ENCODE data around the gene CLDN10. TPM values are rescaled to one million over a fixed set of nuclear protein-coding genes. Genes with fewer than 3 reads are reported as not detected.

Gene CLDN10
- total RNA-seq, 4 donors from 2014 or later = 1.3 to 27.6 (median 19.5) TPM; not detected in 1

DNA sequence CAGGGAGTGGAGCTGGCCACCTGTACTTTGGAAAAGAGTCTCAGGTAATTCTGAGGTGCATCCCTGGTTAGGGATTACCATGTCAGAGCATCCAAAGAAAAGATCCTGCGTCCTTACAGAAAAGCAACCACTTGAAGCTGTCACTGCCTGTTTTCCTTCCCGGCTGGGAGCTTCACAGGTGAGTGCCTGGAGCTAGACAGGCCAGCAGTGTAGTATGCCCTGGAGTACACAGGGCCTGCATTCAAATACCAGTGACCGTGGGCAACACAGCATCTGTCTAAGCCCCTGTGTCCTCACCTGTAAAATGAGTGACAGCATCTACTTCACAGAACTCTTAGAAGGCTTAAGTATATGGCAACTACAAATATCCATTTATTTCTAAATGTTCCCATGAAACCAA, 63.0 kb downstream of the CLDN10 start:
- TF ChIP-seq POLR2A (IDR thresholded peaks at IDR 0.05) (no peak), CTCF (IDR thresholded peaks at IDR 0.05) (no peak)
- DNase-seq = no peak
- Histone ChIP-seq H3K36me3 (no peaks in the 10 kb centered on the region), H3K9me3 (no peaks in the 10 kb centered on the region), H3K27me3 (no peaks in the 10 kb centered on the region), H3K27ac (no peak overlapping the region), H3K4me1 (no peaks in the 10 kb centered on the region), H3K4me3 (no peak overlapping the region)
- intact Hi-C loops (cut with DNase I; ENCODE audit: low total_unique reads) = no loop called here

- H3K4me1 ChIP-seq = no peaks in the 10 kb centered on the region
- DNase-seq = no peak
- H3K36me3 ChIP-seq = no peaks in the 10 kb centered on the region
- no peak overlapping the region for H3K27ac ChIP-seq
- no peak for TF ChIP-seq POLR2A (IDR thresholded peaks at IDR 0.05)
- no peak for TF ChIP-seq CTCF (IDR thresholded peaks at IDR 0.05)
- no peak overlapping the region for H3K4me3 ChIP-seq
- no peaks in the 10 kb centered on the region for H3K27me3 ChIP-seq
- intact Hi-C loops (cut with DNase I; ENCODE audit: low total_unique reads) = loop anchor here (10.0 kb wide), 1 partner anchor 215 kb away; no protein-coding TSS in a partner anchor
- H3K9me3 ChIP-seq = no peaks in the 10 kb centered on the region
Measured at GRCh38 chr13:95620030-95620824, 67.7 kb downstream of the CLDN10 start.

- H3K9me3 ChIP-seq = no peaks in the 10 kb centered on the region
- no peak overlapping the region for H3K27ac ChIP-seq
- H3K36me3 ChIP-seq = no peaks in the 10 kb centered on the region
- H3K27me3 ChIP-seq = no peaks in the 10 kb centered on the region
- intact Hi-C loops (cut with DNase I; ENCODE audit: low total_unique reads) = loop anchor here (10.0 kb wide), 1 partner anchor 214 kb away; no protein-coding TSS in a partner anchor
- no peak overlapping the region for H3K4me3 ChIP-seq
- TF ChIP-seq POLR2A (IDR thresholded peaks at IDR 0.05) (no peak), CTCF (IDR thresholded peaks at IDR 0.05) (no peak)
- DNase-seq = no peak
- no peaks in the 10 kb centered on the region for H3K4me1 ChIP-seq
Measured at GRCh38 chr13:95620825-95621498, 68.4 kb downstream of the CLDN10 start.

- H3K27me3 ChIP-seq = no peaks in the 10 kb centered on the region
- no peak for DNase-seq
- H3K4me1 ChIP-seq = no peaks in the 10 kb centered on the region
- no peak overlapping the region for H3K27ac ChIP-seq
- TF ChIP-seq CTCF (IDR thresholded peaks at IDR 0.05) (no peak), POLR2A (IDR thresholded peaks at IDR 0.05) (no peak)
- no peaks in the 10 kb centered on the region for H3K36me3 ChIP-seq
- H3K4me3 ChIP-seq = no peak overlapping the region
- intact Hi-C loops (cut with DNase I; ENCODE audit: low total_unique reads) = loop anchor here (10.0 kb wide), 1 partner anchor 212 kb away; no protein-coding TSS in a partner anchor
- H3K9me3 ChIP-seq = no peaks in the 10 kb centered on the region
Measured at GRCh38 chr13:95623141-95623540, 70.6 kb downstream of the CLDN10 start.

GRCh38 chr13:95624020-95624419, 71.5 kb downstream of the CLDN10 start:
- peak; percentile 60 to 72 (median 66) for TF ChIP-seq CTCF (IDR thresholded peaks at IDR 0.05)
- no peak for TF ChIP-seq POLR2A (IDR thresholded peaks at IDR 0.05)
- no peaks in the 10 kb centered on the region for H3K36me3 ChIP-seq
- H3K4me3 ChIP-seq = no peak overlapping the region
- peak in 1 of 2 donors; percentile 16 for DNase-seq
- no peaks in the 10 kb centered on the region for H3K4me1 ChIP-seq
- H3K27me3 ChIP-seq = no peaks in the 10 kb centered on the region
- intact Hi-C loops (cut with DNase I; ENCODE audit: low total_unique reads) = loop anchor here (10.0 kb wide), 1 partner anchor 211 kb away; no protein-coding TSS in a partner anchor
- H3K27ac ChIP-seq = no peak overlapping the region
- H3K9me3 ChIP-seq = no peaks in the 10 kb centered on the region
